Endothelial cell (in vitro differentiated cells): ENCODE results near the gene ALKAL2. TPM values are rescaled to one million over a fixed set of nuclear protein-coding genes. Genes with fewer than 3 reads are reported as not detected.
"Not testable (repeated sequence)": the region's sequence is repeated elsewhere in the genome, so short reads cannot be mapped to it uniquely, and the experiment has no call there.

Experiments
- DNase-seq: peaks from one replicate; pipeline ENCODE4 v3.0.0; 2021; ENCODE audit warnings: low spot score
- H3K27ac Mint-ChIP-seq: one replicate; pipeline ENCODE4 v1.8.0; 2021; ENCODE audit warnings: mixed read lengths, inconsistent platforms; ENCODE audit not compliant: unreplicated experiment
- H3K27me3 Mint-ChIP-seq: one replicate; pipeline ENCODE4 v1.8.0; 2021; ENCODE audit warnings: mild to moderate bottlenecking, moderate library complexity, mixed read lengths, inconsistent platforms; ENCODE audit not compliant: unreplicated experiment
- H3K36me3 Mint-ChIP-seq: one replicate; pipeline ENCODE4 v1.8.0; 2021; ENCODE audit warnings: mild to moderate bottlenecking, low read depth, mixed read lengths, inconsistent platforms; ENCODE audit not compliant: unreplicated experiment
- H3K4me1 Mint-ChIP-seq: one replicate; pipeline ENCODE4 v1.8.0; 2021; ENCODE audit warnings: mild to moderate bottlenecking, mixed read lengths, inconsistent platforms; ENCODE audit not compliant: unreplicated experiment
- H3K4me3 Mint-ChIP-seq: one replicate; pipeline ENCODE4 v1.8.0; 2021; ENCODE audit warnings: mild to moderate bottlenecking, mixed read lengths, inconsistent platforms; ENCODE audit not compliant: unreplicated experiment
- H3K9me3 Mint-ChIP-seq: one replicate; pipeline ENCODE4 v1.8.0; 2021; ENCODE audit warnings: mixed read lengths, inconsistent platforms; ENCODE audit not compliant: unreplicated experiment
- total RNA-seq: library from RNA; stranded (reverse); fragmentation: NEBNext Ultra II Directional; extraction: Animal tissue kit (Norgen Biotek cat#: 25700); gene quantifications from one replicate; pipeline ENCODE4 v1.2.1, GENCODE V29; 2021; ENCODE audit not compliant: unreplicated experiment
- TF ChIP-seq, protein P1 (sequence below): fragments of 200-600 bp; sonication (generic); IDR thresholded peaks from one replicate; pipeline ENCODE4 v1.5.0; 2021; ENCODE audit warnings: antibody characterized with exemption; ENCODE audit not compliant: unreplicated experiment

ALKAL2 gene
- total RNA-seq, 1 donor from 2014 or later, result 3.2 TPM

DNA sequence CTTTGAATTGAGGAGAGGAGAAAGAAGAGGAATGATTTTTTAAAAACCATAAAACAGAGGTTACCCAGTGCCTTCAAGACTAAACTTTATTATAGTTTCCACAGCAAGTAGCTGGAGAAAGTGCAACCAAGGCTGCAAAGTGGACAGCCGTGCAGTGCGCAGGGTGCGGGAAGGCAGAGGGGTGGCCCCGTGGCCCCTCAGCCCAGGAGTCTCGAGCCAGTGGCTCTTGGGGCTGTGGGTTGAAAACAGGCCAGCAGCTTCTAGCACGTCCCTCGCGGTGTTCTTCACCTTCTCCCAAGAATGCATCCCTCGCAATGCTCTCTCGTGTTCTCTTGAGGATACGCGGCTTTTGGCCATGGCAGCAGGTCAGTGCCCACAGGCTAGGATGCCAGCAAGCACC lies 28.5 kb upstream of the ALKAL2 start:
- no peak overlapping the region for H3K4me3 Mint-ChIP-seq
- H3K27me3 Mint-ChIP-seq, result peaks cover 10% of the 10 kb centered on the region
- TF ChIP-seq, protein P1, sequence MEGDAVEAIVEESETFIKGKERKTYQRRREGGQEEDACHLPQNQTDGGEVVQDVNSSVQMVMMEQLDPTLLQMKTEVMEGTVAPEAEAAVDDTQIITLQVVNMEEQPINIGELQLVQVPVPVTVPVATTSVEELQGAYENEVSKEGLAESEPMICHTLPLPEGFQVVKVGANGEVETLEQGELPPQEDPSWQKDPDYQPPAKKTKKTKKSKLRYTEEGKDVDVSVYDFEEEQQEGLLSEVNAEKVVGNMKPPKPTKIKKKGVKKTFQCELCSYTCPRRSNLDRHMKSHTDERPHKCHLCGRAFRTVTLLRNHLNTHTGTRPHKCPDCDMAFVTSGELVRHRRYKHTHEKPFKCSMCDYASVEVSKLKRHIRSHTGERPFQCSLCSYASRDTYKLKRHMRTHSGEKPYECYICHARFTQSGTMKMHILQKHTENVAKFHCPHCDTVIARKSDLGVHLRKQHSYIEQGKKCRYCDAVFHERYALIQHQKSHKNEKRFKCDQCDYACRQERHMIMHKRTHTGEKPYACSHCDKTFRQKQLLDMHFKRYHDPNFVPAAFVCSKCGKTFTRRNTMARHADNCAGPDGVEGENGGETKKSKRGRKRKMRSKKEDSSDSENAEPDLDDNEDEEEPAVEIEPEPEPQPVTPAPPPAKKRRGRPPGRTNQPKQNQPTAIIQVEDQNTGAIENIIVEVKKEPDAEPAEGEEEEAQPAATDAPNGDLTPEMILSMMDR, result no peak
- H3K4me1 Mint-ChIP-seq, result peaks cover 12% of the 10 kb centered on the region
- DNase-seq, result no peak
- peaks cover 6% of the 10 kb centered on the region for H3K9me3 Mint-ChIP-seq
- peaks cover 5% of the 10 kb centered on the region for H3K36me3 Mint-ChIP-seq
- H3K27ac Mint-ChIP-seq, result no peak overlapping the region

DNA sequence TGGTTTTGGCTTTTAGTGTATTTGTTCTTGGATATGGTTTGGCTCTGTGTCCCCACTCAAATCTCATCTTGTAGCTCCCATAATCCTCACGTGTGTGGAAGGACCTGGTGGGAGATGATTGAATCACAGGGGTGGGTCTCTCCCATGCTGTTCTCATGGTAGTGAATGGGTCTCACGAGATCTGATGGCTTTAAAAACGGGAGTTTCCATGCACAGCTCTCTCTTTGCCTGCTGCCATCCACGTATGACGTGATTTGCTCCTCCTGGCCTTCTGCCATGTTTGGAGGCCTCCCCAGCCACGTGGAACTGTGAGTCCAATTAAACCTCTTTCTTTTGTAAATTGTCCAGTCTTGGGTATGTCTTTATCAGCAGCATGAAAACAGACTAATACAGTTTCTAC lies 28.0 kb upstream of the ALKAL2 start:
- not testable (repeated sequence) for H3K27ac Mint-ChIP-seq, H3K9me3 Mint-ChIP-seq, H3K27me3 Mint-ChIP-seq, DNase-seq, H3K36me3 Mint-ChIP-seq
- Mint-ChIP-seq H3K4me3 (peak overlapping the region; percentile 23), H3K4me1 (peaks cover 12% of the 10 kb centered on the region)

DNA sequence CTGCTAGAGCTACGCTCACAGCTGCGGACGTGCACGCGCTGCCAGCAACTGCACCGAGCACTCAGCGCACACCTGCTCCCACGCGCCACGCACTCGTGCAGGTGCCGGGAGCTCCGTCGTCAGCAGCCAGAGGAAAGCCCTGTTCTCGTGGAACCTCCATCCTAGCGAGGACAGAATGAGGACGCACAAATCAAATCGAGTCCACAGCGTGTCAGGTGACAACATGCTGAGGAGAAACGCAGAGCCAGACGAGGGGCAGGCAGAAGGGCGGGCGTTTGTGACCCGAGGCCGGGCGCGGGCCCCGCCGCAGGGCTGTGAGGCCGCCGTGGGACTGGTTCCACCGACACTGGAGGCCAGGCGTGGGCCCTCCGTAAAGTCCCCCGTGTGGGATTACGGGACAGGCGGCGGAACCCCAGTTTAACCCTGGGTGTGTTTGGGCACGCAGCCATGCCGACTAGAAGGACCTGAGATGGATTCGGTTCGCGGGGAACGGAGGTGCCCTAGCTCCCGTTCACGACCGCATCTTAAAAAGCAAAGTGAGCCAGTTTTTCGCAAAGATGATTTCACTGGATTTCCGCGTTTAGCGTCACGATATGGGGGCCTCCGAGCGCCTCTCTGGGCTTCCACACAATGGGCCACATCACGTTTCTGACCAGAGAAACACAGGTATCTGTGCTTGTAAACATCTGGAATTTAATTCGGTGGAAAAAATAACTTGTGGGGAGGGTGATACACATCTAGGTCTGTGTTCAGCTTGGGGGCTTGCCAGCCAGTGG lies 26.9 kb upstream of the ALKAL2 start:
- Mint-ChIP-seq H3K36me3 (peaks cover 5% of the 10 kb centered on the region), H3K4me3 (no peak overlapping the region), H3K27me3 (peaks cover 6% of the 10 kb centered on the region), H3K27ac (no peak overlapping the region), H3K9me3 (peaks cover 6% of the 10 kb centered on the region), H3K4me1 (peaks cover 12% of the 10 kb centered on the region)
- no peak for DNase-seq
- TF ChIP-seq, protein P1, result no peak

DNA sequence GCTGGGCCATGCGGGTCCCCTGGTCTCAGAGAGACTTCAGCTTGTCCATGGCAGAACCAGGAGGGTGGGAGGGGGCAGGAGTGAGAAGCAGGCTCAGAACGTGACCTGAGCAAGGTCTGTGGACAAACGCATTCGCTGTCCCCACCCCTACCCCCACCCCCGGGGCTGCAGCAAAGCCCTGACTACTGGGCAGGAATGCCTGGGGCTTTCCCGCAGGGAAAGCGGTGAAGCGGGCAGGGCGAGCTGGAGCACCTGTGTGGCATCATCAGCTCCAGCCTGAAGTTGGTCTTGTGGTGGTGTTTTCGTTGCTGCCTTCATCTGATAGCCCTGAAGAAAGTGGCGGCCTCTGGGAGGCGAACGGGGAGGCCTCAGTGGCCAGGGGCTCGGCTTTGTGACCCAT lies 26.1 kb upstream of the ALKAL2 start:
- Mint-ChIP-seq H3K9me3 (peaks cover 6% of the 10 kb centered on the region), H3K27ac (no peak overlapping the region), H3K27me3 (peaks cover 6% of the 10 kb centered on the region), H3K36me3 (peaks cover 5% of the 10 kb centered on the region), H3K4me1 (peaks cover 11% of the 10 kb centered on the region), H3K4me3 (no peak overlapping the region)
- TF ChIP-seq, protein P1, result no peak
- DNase-seq, result no peak

DNA sequence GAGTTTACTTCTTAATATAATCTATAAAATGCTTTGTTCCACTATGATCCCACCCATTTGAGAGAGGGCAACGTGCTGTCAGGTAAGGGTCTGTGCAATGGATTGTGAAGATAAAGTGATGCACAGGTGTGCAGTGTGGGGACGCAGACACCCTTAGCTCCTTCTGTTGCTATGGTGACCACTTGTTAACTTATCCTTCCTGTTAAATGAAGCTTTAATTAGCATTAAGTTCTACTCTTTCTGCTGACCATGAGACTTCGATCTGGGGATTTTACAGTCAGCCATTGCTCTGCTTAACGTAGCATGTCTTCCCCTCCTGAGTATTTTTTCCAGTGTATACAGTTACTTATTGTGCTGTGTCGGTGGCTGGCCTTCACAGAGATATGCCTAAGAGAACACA lies 23.1 kb upstream of the ALKAL2 start:
- no peaks in the 10 kb centered on the region for H3K36me3 Mint-ChIP-seq
- no peak for DNase-seq
- no peaks in the 10 kb centered on the region for H3K9me3 Mint-ChIP-seq
- peaks cover 9% of the 10 kb centered on the region for H3K27me3 Mint-ChIP-seq
- no peak overlapping the region for H3K4me3 Mint-ChIP-seq
- TF ChIP-seq, protein P1, result no peak
- peaks cover 5% of the 10 kb centered on the region for H3K4me1 Mint-ChIP-seq
- no peak overlapping the region for H3K27ac Mint-ChIP-seq
